Measurements from ENCODE around the gene MAPKAPK5. TPM values are rescaled to one million over a fixed set of nuclear protein-coding genes. Genes with fewer than 3 reads are reported as not detected.

MAPKAPK5 gene
- total and polyA plus RNA-seq, 2 experiments from 2014 or later: 64.3 to 92.9 TPM

GRCh38 chr12:111926631-111927030, 84.6 kb downstream of the MAPKAPK5 start:
- Histone ChIP-seq H3K36me3 (no peaks in the 10 kb centered on the region), H3K4me3 (no peak overlapping the region), H3K27ac (no peak overlapping the region), H3K27me3 (no peaks in the 10 kb centered on the region), H3K4me1 (ENCODE audit: low read depth) (no peaks in the 10 kb centered on the region), H3K9me3 (ENCODE audit: low read depth) (no peaks in the 10 kb centered on the region)
- DNase-seq (ENCODE audit: low read depth in 1 of 2, low spot score in 1 of 2): no peak
- no peak for TF ChIP-seq CTCF (IDR thresholded peaks at IDR 0.05; ENCODE audit: low read depth, low read length)

GRCh38 chr12:111927346-111927745, 85.3 kb downstream of the MAPKAPK5 start:
- no peak for DNase-seq (ENCODE audit: low read depth in 1 of 2, low spot score in 1 of 2)
- no peak overlapping the region for H3K27ac ChIP-seq
- no peaks in the 10 kb centered on the region for H3K27me3 ChIP-seq
- H3K36me3 ChIP-seq: no peaks in the 10 kb centered on the region
- TF ChIP-seq CTCF (IDR thresholded peaks at IDR 0.05; ENCODE audit: low read depth, low read length): no peak
- H3K9me3 ChIP-seq (ENCODE audit: low read depth): no peaks in the 10 kb centered on the region
- H3K4me3 ChIP-seq: no peak overlapping the region
- H3K4me1 ChIP-seq (ENCODE audit: low read depth): no peaks in the 10 kb centered on the region

GRCh38 chr12:111932241-111932640, 90.2 kb downstream of the MAPKAPK5 start:
- Histone ChIP-seq H3K4me3 (no peak overlapping the region), H3K27me3 (no peaks in the 10 kb centered on the region), H3K36me3 (no peaks in the 10 kb centered on the region), H3K4me1 (ENCODE audit: low read depth) (peaks cover 13% of the 10 kb centered on the region), H3K9me3 (ENCODE audit: low read depth) (no peaks in the 10 kb centered on the region), H3K27ac (no peak overlapping the region)
- no peak for TF ChIP-seq CTCF (IDR thresholded peaks at IDR 0.05; ENCODE audit: low read depth, low read length)
- no peak for DNase-seq (ENCODE audit: low read depth in 1 of 2, low spot score in 1 of 2)

- Histone ChIP-seq H3K27me3 (no peaks in the 10 kb centered on the region), H3K4me1 (ENCODE audit: low read depth) (peaks cover 27% of the 10 kb centered on the region), H3K27ac (peak overlapping the region; percentile 97), H3K4me3 (peak overlapping the region; percentile 3), H3K9me3 (ENCODE audit: low read depth) (no peaks in the 10 kb centered on the region), H3K36me3 (no peaks in the 10 kb centered on the region)
- no peak for TF ChIP-seq CTCF (IDR thresholded peaks at IDR 0.05; ENCODE audit: low read depth, low read length)
- DNase-seq (ENCODE audit: low read depth in 1 of 2, low spot score in 1 of 2): no peak
Measured at GRCh38 chr12:111936869-111937268, 94.8 kb downstream of the MAPKAPK5 start.

GRCh38 chr12:111937429-111937828, 95.4 kb downstream of the MAPKAPK5 start:
- H3K4me1 ChIP-seq (ENCODE audit: low read depth): peaks cover 27% of the 10 kb centered on the region
- H3K27ac ChIP-seq: peak overlapping the region; percentile 97
- no peaks in the 10 kb centered on the region for H3K9me3 ChIP-seq (ENCODE audit: low read depth)
- peak; percentile 33 to 65 for DNase-seq (ENCODE audit: low read depth in 1 of 2, low spot score in 1 of 2)
- peak overlapping the region; percentile 3 for H3K4me3 ChIP-seq
- no peaks in the 10 kb centered on the region for H3K27me3 ChIP-seq
- TF ChIP-seq CTCF (IDR thresholded peaks at IDR 0.05; ENCODE audit: low read depth, low read length): no peak
- H3K36me3 ChIP-seq: no peaks in the 10 kb centered on the region

GRCh38 chr12:111942557-111942956, 100.5 kb downstream of the MAPKAPK5 start:
- no peak overlapping the region for H3K27ac ChIP-seq
- DNase-seq (ENCODE audit: low read depth in 1 of 2, low spot score in 1 of 2): peak in 1 of 2 donors; percentile 70
- TF ChIP-seq CTCF (IDR thresholded peaks at IDR 0.05; ENCODE audit: low read depth, low read length): no peak

More at GRCh38 chr12:111942557-111942956, 100.5 kb downstream of the MAPKAPK5 start:
- Histone ChIP-seq H3K27me3 (no peaks in the 10 kb centered on the region), H3K36me3 (no peaks in the 10 kb centered on the region), H3K4me1 (ENCODE audit: low read depth) (peaks cover 22% of the 10 kb centered on the region), H3K9me3 (ENCODE audit: low read depth) (no peaks in the 10 kb centered on the region), H3K4me3 (no peak overlapping the region)

Measured in cardiac muscle cell (in vitro differentiated cells and primary cell).